Kidney (tissue), 14 donors: Measurements from ENCODE around the gene ELOVL1. TPM values are rescaled to one million over a fixed set of nuclear protein-coding genes. Genes with fewer than 3 reads are reported as not detected.

ENCODE experiments used
- DNase-seq, 5 donors: peaks; one replicate each; pipeline ENCODE4 v3.0.0-alpha.2; 2013 to 2020
- FAIRE-seq: peaks from 2 replicates; lab custom pipeline; 2012; peaks lifted over from hg19 to GRCh38; lab: Jason Lieb, UNC
- H3K27ac ChIP-seq, 2 donors: one replicate each; pipeline ENCODE4 v1.7.0; 2013; ENCODE audit warnings: low read depth in 2 of 2, low read length in 2 of 2, inconsistent platforms in 1 of 2
- H3K27me3 ChIP-seq: one replicate; pipeline ENCODE4 v1.7.1; 2013; ENCODE audit warnings: low read length, inconsistent platforms; ENCODE audit not compliant: control insufficient read depth, insufficient read depth
- H3K36me3 ChIP-seq, 3 donors: one replicate each; pipeline versions ENCODE4 v1.7.0 to v1.7.1; 2013; ENCODE audit warnings: low read length in 3 of 3, control low read depth in 1 of 3, inconsistent platforms in 1 of 3; ENCODE audit not compliant: insufficient read depth in 3 of 3, control insufficient read depth in 2 of 3
- H3K4me1 ChIP-seq, 3 donors: one replicate each; pipeline versions ENCODE4 v1.7.0 to v1.7.1; 2013; ENCODE audit warnings: low read length in 3 of 3, inconsistent platforms in 1 of 3, low read depth in 1 of 3; ENCODE audit not compliant: control insufficient read depth in 2 of 3, insufficient read depth in 2 of 3
- H3K4me3 ChIP-seq, 3 donors: one replicate each; pipeline versions ENCODE4 v1.7.0 to v1.8.1; 2013; ENCODE audit warnings: low read length in 3 of 3, control low read depth in 1 of 3, inconsistent platforms in 1 of 3
- H3K9ac ChIP-seq, 3 donors: one replicate each; pipeline versions ENCODE4 v1.7.0 to v1.7.1; 2013; ENCODE audit warnings: low read length in 3 of 3, control low read depth in 1 of 3, inconsistent platforms in 1 of 3
- H3K9me3 ChIP-seq, 3 donors: one replicate each; pipeline versions ENCODE4 v1.7.0 to v1.7.1; 2013; ENCODE audit warnings: low read length in 3 of 3, control low read depth in 1 of 3, inconsistent platforms in 1 of 3; ENCODE audit not compliant: control insufficient read depth in 2 of 3, insufficient read depth in 1 of 3
- CTCF ChIP-seq: IDR thresholded peaks from 3 replicates; pipeline ENCODE4 v1.5.1; 2012; ENCODE audit warnings: mild to moderate bottlenecking, moderate library complexity, borderline replicate concordance; ENCODE audit not compliant: insufficient read depth; ENCODE audit errors: extremely low read depth
- intact Hi-C: fragments of 100-400 bp; cut with DNase I; formaldehyde crosslinking; loops from one replicate; pipeline ENCODE4 v1.11.1; 2022
- microRNA-seq: library from miRNA; unstranded; fragments of <30 nt; microRNA quantifications from one replicate; pipeline ENCODE4 v1.2.0, GENCODE V29; 2020
- polyA plus RNA-seq: library from polyadenylated mRNA; stranded (reverse); fragments of 350-450 nt; fragmentation: Illumina TruSeq; extraction: RNeasy Lipid Tissue Mini Kit (QIAGEN cat#74804); gene quantifications from one replicate; pipeline ENCODE4 v1.2.3, GENCODE V29; 2014; ENCODE audit warnings: low read depth, low replicate concordance; ENCODE audit not compliant: insufficient read depth
- total RNA-seq: library from RNA; stranded (reverse); fragmentation: NEBNext Ultra II Directional; extraction: Animal tissue kit (Norgen Biotek cat#: 25700); gene quantifications from one replicate; pipeline ENCODE4 v1.2.1, GENCODE V29; 2021
- donor health status: control.
- donor health status: control.
- donor health status: control.
- donor health status: control.
- donor health status: control.
- donor health status: DM: yes; HTN: yes; CAD: no.
- donor health status: Normal renal cell carcinoma (clear cell type).

The ELOVL1 gene
- total and polyA plus RNA-seq, 2 donors from 2014 or later, result 85.1 to 86.0 TPM

GRCh38 chr1:43314233-43314632 lies 53.6 kb downstream of the ELOVL1 start:
- no peak for DNase-seq
- H3K4me1 ChIP-seq, result peaks cover 0 to 3% (median 0%) of the 10 kb centered on the region in 3 donors
- no peak overlapping the region for H3K27ac ChIP-seq
- H3K36me3 ChIP-seq, result peaks cover 0 to 2% (median 0%) of the 10 kb centered on the region in 3 donors
- H3K9me3 ChIP-seq, result no peaks in the 10 kb centered on the region
- H3K27me3 ChIP-seq, result no peaks in the 10 kb centered on the region
- H3K4me3 ChIP-seq, result no peak overlapping the region
- no peak overlapping the region for H3K9ac ChIP-seq
- intact Hi-C loops, result no loop called here
- FAIRE-seq, result no peak
- TF ChIP-seq CTCF, result no peak

- intact Hi-C loops, result no loop called here
- no peaks in the 10 kb centered on the region for H3K27me3 ChIP-seq
- H3K27ac ChIP-seq, result no peak overlapping the region
- no peak for TF ChIP-seq CTCF
- no peak overlapping the region for H3K9ac ChIP-seq
- no peaks in the 10 kb centered on the region for H3K4me1 ChIP-seq
- no peak for FAIRE-seq
- H3K4me3 ChIP-seq, result no peak overlapping the region
- peaks cover 0 to 3% (median 0%) of the 10 kb centered on the region in 3 donors for H3K36me3 ChIP-seq
- no peak for DNase-seq
- no peaks in the 10 kb centered on the region for H3K9me3 ChIP-seq
Observed at GRCh38 chr1:43313771-43314170, 54.0 kb downstream of the ELOVL1 start.

Small RNA genes within 50 kb of the gene (microRNA-seq; reads per million reads assigned to microRNA genes)
- not detected for gene MIR6734

Other genes starting within 250 kb of the ELOVL1 start
- 52.5 TPM for gene EBNA1BP2, start 195.7 kb downstream of the ELOVL1 start, total RNA-seq
- gene EBNA1BP2, start 195.7 kb downstream of the ELOVL1 start, polyA plus RNA-seq, result 98.8 TPM
- 2.3 TPM for gene CFAP57, start 195.7 kb downstream of the ELOVL1 start, total RNA-seq
- gene CFAP57, start 195.7 kb downstream of the ELOVL1 start, polyA plus RNA-seq, result 0.34 TPM
- 17.5 TPM for gene TMEM125, start 98.0 kb downstream of the ELOVL1 start, total RNA-seq
- gene TMEM125, start 98.0 kb downstream of the ELOVL1 start, polyA plus RNA-seq, result 22.0 TPM
- 21.1 TPM for gene C1orf210, start 82.4 kb downstream of the ELOVL1 start, total RNA-seq
- gene C1orf210, start 82.4 kb downstream of the ELOVL1 start, polyA plus RNA-seq, result 33.3 TPM
- 46.3 TPM for gene TIE1, start 67.0 kb downstream of the ELOVL1 start, total RNA-seq
- gene TIE1, start 67.0 kb downstream of the ELOVL1 start, polyA plus RNA-seq, result 15.0 TPM
- 0.25 TPM for gene MPL, start 30.2 kb downstream of the ELOVL1 start, total RNA-seq
- not detected for gene MPL, start 30.2 kb downstream of the ELOVL1 start, polyA plus RNA-seq
- 2.7 TPM for gene CDC20, start 9.0 kb downstream of the ELOVL1 start, total RNA-seq
- 3.9 TPM for gene CDC20, start 9.0 kb downstream of the ELOVL1 start, polyA plus RNA-seq
- gene MED8, start 21.8 kb upstream of the ELOVL1 start, total RNA-seq, result 36.5 TPM
- gene MED8, start 21.8 kb upstream of the ELOVL1 start, polyA plus RNA-seq, result 44.3 TPM
- gene SZT2, start 21.9 kb upstream of the ELOVL1 start, total RNA-seq, result 66.8 TPM
- gene SZT2, start 21.9 kb upstream of the ELOVL1 start, polyA plus RNA-seq, result 10.4 TPM
- gene HYI, start 85.9 kb upstream of the ELOVL1 start, total RNA-seq, result 50.5 TPM
- gene HYI, start 85.9 kb upstream of the ELOVL1 start, polyA plus RNA-seq, result 91.2 TPM
- gene PTPRF, start 162.9 kb upstream of the ELOVL1 start, total RNA-seq, result 197 TPM
- 39.5 TPM for gene PTPRF, start 162.9 kb upstream of the ELOVL1 start, polyA plus RNA-seq